HT1080 (cell line): ENCODE measurements around the gene AVEN. TPM values are rescaled to one million over a fixed set of nuclear protein-coding genes. Genes with fewer than 3 reads are reported as not detected.

Experiments
- DNase-seq: peaks from one replicate; pipeline ENCODE4 v3.0.0-alpha.2; 2015; ENCODE audit warnings: low read depth
- total RNA-seq: library from RNA; depleted of rRNA; stranded (reverse); fragments of >200 nt; shearing (Covaris generic); gene quantifications from 2 replicates; pipeline ENCODE4 v1.2.3, GENCODE V29; 2014

The AVEN gene
- total RNA-seq, 1 experiment from 2014 or later = 14.0 TPM

DNA sequence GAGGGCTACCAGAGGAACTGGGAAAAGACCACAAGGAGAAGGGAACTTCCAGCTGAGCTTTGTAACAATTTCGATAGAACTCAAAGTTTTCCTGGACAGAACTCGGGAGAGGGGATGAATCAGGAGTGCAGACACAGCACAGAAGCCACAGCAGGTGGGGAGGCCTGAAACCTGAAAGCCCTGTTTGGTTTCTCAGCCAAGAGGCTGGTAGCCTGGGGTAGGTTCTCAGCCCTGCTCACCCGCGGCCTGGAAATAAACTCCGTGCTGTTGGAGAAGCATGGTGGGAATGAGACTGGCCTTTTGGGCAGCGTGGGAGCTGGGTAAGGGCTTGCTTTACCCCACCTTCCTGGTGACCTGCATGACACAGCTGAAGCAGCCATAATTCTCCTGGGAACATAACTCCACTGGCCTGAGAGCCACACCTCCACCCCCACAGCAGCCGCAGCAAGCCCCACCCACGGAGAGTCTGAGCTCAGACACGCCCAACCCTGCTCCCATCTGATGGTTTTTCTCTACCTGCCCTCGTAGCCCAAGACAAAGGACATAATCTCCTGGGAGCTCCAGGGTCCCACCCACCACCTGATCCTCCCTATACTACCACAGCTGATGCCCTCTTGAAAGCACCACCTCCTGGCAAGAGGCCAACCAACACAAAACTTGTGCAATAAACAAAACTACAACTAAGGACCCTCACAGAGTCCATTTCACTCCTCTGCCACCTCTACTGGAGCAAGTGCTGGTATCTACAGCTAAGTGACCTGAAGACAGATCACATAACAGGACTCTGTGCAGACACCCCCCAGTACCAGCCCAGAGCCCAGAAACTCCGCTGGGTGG, 123.2 kb downstream of the AVEN start:
- no peak for DNase-seq

DNA sequence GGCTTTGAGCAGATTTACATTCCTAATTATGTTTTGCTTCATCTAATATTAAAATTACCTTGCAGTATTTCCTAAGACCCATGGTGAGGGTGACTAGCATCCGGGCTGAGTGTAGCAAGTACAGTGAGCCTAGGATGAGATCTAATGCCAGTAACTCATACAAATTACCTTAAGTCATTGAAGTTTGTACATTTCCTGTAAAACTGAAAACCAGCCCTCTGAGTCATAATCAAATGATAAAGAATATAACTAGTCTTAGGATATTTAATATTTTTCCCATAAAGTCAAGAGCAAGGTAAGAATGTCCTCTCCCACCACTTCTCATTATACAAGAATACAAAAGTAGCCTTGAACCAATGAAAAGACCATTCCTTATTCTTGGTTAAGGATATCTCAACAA, 125.5 kb downstream of the AVEN start:
- DNase-seq = peak; percentile 49

DNA sequence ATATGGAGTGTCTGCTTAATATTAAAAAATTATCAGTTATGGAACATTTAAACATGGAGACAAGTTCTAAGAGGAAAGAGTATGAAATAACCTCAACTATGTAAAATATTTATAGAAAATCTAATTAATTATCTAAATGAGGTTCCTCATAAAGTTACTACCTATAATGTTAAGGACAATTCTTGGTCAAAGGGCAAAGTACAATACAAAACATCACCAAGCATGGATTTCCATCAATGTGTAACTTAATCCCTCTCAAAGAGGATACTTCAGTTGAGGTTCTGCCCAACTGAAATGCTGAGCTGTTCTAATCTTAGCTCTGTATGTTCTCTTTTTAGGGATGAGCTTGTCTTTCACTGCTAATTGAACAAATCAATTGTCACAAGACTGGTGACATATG, 126.7 kb downstream of the AVEN start:
- no peak for DNase-seq

DNA sequence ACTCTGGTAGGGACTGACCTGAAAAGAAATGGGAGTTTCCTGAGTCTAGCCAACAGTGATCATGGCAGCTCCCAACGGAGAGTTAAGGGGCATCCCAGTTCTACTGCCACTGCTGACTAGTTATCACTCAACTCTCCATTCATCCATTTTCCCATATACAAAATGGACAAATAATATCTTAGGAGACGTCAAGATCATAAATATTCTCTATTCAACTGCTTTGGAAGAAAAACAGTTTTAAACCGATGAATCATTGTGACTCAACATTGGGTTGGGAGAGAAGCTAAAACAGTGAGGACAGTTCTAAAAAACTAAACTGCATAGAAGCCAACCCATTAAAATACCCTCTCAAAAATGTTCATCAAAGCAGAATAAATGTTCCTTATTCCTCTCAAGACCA, 128.3 kb downstream of the AVEN start:
- peak; percentile 66 for DNase-seq

DNA sequence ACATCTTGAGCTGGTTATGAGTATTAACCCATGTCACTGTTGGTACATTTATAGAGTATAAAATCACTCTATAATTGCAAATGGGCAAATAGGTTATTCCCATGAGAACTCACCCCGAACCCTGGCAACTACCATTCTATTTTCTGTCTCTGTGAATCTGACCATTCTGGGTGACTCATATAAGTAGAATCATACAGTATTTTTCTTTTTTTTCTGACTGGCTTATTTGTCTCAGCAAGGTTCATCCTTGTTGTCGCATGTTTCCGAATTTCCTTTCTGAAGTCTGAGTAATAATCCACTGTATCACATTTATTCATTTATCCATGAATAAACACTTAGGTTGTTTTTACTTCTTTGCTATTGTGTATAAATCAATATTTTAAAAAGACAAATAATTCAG, 130.6 kb downstream of the AVEN start:
- DNase-seq = peak; percentile 59

DNA sequence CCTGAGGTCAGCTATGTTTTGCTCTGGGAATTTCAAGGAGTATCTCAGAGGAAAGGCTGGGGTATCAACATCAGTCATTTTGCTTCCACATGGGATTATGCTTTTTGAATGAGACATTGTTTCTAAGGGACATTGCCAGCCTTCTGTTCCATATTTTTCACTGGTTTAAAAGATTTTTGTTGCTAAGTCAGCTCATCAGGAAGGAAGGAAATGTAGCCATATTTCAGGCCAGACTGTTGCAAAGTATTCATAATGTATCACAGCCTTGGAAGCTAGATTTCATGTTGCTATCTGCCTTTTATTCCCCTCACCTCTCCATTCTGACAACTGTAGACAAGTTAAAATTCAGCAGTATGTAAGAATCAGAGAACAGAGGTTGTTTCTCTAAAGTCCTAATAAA, 131.7 kb downstream of the AVEN start:
- no peak for DNase-seq

DNA sequence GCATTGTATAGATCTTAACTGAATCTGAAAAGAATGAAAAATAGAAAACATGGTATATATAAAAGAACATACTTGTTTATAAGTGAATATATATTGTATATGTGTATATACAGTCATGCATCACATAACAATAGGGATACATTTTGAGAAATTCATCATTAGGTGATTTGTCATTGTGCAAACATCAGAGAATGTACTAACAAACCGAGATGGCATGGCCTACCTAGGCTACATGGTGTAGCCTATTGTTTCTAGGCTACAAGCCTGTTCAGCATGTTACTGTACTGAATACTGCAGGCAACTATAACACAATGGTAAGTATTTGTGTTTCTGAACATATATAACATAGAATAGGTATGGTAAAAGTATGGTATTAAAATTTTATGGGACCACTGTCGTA, 135.3 kb downstream of the AVEN start:
- no peak for DNase-seq

DNA sequence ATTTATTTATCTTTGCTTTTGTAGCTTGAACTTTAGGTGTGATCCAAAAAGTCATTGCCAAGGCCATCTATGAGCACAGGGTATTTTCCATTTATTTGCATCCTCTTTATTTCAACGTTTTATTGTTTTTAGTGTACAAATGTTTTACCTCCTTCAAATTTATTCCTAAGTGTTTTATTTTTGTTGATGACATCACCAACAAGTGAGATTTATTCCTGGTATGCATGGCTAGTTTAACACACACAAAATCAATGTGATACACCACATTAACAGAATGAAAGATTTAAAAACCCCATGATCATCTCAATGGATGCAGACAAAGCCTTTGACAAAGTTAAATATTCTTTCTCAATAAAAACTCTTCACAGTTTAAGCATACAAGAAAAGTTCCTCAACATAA, 137.0 kb downstream of the AVEN start:
- no peak for DNase-seq

DNA sequence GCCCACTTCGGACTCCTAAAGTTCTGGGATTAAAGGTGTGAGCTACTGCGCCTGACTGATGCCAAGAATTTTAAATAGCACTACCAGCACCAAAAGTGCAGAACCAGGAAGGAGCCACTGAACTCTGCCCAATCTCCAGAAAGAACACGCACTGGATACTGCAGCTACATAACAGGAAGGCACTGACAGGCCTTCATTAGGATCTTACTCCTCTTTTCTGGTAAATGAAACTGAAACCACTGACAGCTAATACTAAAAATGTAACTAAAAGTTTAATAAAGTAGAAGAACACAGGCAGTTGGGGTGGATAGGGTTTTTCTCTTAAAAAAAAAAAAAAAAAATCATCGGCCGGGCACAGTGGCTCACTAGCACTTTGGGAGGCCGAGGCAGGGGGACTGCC, 144.8 kb downstream of the AVEN start:
- no peak for DNase-seq

DNA sequence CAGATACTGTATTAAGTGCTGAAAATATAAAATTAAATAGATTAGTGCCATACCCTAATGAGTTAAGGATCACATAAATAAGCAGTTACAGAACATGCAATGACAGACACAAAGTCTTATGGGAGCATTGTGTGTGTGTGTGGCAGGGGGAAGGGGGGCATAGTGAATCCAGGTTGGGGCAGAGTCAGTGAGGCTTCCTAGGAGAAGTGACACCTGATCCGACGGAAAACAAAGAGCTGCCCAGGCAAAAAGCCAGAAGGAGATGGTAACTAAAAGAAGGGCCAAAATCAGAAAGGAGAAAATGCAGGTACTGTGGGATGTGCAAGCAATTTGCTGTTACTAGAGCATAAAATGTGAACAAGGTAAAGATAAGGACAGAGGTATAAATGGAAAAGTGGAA, 150.8 kb downstream of the AVEN start:
- DNase-seq = no peak

DNA sequence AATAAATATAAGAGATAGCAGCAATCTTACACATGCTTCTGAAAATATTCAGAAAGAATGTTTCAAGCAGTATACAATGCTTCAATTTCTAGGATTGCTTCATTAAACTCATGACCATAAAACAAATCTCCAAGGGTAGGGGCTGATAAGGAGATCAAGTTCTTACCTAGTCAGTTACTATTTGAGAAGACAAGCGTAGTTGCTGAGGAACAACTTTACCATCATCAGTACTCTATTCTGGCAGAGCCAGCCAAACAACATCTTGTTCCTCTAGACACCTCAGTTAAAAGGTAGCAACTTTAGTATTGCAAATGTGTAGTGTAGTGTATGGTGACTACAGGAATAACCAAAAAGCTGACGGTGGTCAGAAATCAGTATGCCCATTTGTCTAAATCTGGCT, 156.1 kb downstream of the AVEN start:
- no peak for DNase-seq

DNA sequence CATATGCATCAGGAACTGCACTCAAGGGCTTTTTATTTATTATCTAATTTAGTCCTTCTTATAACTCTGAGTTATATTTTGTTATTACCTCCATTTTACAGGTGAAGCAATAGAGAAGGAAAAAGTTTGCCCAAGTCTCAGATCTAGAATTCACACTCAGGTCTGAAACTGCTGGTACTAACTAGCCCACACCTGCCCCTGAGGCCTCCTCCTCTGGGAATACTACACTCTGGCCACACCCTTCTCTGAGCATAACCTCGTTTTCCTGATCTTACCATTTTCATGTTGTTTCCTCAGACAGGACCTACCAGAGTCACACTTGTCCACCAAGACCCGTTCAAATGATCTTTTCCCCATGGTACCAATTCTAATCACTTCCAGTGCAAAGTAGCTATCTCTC, 164.8 kb downstream of the AVEN start:
- no peak for DNase-seq

DNA sequence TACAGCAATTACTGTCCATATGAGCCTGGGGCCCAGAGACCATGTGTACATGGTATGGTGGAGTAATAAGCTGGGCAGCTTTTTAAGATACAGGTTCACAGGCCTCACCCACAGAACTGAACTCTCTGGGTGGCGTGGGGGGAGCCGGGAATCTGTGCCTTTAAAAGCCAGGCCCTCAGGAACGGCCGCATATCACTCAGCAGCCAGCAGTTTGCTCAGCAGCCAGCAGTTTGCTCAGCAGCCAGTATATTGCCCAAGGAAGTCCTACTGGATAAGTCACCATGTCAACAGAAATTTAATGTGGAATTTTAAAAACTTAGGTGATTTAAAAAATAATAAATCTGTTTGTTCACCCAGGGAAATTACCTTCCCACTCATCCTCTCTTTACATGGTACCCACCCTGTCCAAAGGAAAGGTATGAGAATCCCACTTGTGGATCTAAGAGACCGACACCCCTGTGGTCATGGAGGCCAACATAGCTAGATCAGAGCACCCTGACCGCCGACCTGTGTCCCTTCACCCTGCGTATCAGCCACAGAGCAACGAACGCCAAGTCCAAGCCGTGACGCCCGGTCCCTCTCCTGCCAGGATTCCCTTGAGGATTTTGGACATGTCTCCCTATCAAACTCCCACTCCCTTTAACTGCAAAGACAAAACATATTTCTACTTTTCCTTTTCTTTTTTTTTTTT, 166.4 kb downstream of the AVEN start:
- no peak for DNase-seq

DNA sequence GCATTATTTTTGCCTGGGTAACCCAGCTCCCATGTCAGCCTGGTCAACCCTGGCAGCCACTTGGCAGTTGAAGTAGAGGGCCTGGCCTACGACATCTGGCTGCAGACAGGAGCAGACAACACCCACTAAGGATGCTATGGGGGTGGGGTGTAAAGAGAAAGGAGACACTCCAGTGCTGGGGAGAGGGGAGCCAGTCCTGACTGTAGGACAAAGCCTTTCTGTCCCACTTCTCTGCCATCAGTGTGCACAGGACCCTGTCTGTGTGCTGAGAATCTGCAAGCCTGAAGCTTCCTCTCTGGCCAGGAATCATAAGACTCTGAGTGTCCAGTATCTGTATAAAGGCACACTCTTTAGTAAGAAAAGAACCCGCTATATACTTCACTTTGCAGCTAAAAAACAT, 167.0 kb downstream of the AVEN start:
- no peak for DNase-seq

DNA sequence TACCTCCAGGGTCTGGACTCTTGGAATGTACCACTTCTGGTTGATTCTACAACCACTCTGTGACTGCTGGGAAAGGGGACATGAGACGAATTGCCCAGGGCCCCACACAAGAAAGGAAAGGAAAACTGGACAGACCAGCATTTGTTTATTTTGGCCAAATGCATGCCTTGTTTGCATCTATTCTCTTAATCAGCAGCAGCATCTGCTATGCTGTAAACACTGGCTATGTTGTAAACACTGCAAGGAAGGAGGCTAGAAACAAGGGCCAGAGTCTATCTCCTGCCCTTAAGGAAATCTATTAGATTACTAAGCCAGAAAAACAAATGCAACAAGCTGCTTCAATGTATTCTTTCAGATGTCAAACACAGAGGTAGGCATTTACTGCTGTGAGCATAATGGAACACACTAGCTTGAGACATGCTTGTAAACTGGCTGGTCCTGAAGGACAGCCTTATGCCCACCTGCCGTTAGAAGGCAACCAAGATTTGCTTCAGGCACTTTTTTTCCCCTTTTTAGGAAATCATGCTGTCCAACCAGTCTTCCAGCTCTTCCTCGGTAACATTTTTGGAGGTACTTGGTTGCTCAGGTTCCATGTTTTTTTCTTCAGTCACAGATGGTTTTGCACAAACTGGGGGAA, 172.8 kb downstream of the AVEN start:
- no peak for DNase-seq

DNA sequence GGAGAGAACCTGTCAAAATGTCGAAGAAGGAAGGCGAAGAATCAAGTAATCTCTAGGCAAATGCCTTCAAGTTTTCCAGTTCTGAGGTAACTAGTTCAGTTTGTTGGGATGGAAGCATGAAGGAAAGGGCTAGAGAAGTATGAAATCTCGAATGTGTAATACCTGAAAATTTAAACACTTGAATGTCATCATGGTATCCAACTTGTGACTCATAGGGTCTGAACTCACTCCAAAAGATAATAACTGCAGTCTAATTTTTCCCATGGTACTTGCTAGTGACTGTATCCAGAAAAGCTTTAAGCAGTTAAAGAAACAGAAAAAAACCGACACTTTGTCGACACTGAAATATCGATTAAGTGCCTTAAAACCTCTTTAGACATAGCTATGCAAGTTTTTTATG, 173.6 kb downstream of the AVEN start:
- DNase-seq = no peak

DNA sequence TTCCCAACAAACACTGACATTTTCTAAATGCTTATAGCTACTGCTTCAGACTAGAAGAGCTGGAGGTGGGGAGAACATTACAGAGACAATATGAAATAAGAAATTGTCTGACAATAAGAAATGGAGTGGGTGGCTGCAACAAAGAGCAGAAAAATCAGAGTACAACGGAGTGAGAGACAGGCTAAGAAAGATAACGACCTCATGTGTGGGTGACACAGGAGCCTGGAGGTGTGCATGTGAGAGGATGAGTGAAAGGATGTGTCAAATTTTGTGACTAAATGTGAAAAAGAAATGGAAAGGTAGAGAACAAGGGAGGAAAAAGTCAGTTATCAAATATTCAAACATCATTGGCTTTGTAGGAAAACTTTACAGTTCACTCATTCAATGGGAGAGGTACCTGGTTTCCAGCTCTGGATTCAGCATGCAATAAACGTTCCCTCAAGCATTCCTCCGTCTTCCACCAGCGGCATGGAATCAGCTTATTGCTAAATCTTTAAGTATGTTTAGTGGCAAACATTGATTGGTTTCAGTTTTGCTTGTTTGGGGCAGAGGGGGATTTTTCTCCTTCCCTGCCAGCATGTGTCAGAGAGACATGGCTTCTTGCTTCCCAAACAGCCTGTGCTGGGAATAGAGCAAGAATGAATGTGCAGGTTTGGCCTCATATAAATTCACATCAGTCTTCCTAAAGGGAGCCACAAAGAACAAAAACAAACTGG, 174.5 kb downstream of the AVEN start:
- no peak for DNase-seq

DNA sequence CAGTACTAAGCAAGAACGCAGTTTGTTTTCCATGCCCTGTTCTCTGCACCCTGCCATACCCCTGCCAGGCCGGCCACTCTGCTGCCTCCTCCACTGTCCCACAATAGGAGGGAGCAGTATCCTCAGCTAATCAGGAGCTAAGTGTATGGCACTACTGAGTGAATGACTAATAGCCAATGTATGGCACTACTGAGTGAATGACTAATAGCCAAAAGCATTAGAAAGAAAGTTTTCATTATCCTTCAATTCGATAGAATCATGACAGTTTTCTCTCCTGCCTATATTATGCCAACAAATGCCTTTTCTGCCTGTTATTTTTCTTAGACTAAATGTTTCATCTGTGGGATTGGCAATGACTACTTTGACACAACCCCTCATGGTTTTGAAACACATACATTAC, 178.2 kb downstream of the AVEN start:
- DNase-seq = peak; percentile 79

DNA sequence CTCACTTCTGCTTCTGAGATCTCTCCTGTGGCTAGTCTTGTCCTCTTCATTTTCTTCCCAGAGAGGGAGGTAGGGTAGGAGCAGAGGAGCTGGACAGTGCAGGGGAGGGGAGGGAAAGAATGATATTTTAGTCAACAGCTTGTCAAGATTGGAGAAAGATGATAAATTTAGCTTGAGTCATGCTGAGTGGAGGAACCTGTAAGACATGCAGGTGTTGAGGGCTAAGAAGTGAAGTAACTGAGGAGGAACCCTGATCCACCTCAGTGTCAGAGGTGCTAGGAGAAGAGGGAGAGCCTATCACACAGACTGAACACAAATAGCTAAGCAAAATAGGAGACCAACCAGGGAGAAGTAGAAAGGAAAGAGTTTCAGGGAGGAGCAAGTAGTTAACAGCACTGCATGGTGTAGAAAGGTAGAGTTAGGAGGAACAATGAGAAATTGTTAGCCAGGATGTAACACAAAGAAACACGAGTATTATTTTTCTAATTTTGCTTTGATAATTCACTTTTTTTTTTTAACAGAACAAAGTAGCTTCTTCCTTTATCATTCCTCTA, 178.9 kb downstream of the AVEN start:
- DNase-seq = no peak

DNA sequence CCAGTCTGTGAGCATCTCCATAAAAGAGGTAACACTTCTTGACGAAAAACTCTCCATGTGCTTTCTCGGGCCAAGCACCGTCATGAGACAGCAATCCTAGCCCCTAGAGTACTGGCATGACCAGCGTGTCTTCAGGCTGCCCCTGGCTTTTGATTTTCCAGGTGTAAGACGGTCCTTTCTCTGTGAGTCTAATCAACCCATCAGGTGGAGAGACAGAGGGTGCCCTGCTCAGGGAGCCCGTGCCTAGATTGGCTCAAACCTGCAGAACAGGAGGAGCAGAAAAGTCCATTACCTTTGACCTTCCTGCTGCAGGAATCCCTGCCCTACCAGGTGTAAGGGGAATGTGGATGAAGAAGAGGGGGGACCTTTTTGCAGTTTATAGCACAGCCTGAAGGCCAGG, 180.2 kb downstream of the AVEN start:
- DNase-seq = no peak

DNA sequence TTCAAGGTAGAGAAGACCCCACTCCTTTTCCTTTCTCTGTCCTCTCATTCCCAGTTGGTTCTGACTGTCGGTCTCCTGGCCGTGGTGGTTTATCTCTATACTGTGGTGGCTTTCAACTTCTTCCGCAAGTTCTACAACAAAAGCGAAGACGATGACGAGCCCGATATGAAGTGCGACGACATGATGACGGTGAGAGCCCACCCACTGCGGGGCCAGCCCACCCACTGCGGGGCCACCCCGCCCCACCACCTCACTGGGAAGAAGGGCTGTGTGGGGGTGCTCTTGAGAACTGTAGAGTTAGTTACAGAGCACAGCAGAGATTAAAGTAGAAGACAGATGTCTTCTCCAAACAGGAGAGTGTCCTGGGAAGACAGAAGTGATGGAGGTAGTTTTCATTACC, 181.3 kb downstream of the AVEN start:
- no peak for DNase-seq

DNA sequence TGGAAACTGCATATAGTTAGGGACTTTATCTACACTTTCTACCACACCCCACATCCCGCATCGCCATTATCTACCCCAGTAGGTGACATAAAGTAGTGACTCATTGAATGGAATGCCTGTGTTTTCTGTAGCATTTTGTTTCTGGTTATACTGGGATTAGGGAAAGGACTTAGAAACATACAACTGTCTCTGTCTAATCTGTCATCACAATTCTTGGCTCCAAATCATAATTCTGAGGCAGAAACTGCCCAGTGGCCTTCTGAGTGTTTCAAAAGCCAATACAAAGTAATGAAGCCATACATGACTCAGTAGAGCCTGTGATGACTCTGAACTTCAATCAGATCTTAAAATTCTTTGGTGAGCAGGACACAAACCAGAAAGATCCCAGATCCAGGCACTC, 186.4 kb downstream of the AVEN start:
- DNase-seq = peak; percentile 89
